NB4 (cell line): ENCODE data around the gene SPACDR.
A peak's percentile ranks its signal among the peaks of the same experiment; 100 is the strongest.

Source experiments
- CTCF ChIP-seq: IDR thresholded peaks from one replicate; pipeline ENCODE4 v1.5.1; 2012; ENCODE audit warnings: low read depth, low read length
- POLR2A ChIP-seq: IDR thresholded peaks from 2 replicates; pipeline ENCODE4 v1.6.1; 2011; ENCODE audit warnings: mild to moderate bottlenecking; ENCODE audit not compliant: insufficient read length; ENCODE audit errors: extremely low read depth

DNA sequence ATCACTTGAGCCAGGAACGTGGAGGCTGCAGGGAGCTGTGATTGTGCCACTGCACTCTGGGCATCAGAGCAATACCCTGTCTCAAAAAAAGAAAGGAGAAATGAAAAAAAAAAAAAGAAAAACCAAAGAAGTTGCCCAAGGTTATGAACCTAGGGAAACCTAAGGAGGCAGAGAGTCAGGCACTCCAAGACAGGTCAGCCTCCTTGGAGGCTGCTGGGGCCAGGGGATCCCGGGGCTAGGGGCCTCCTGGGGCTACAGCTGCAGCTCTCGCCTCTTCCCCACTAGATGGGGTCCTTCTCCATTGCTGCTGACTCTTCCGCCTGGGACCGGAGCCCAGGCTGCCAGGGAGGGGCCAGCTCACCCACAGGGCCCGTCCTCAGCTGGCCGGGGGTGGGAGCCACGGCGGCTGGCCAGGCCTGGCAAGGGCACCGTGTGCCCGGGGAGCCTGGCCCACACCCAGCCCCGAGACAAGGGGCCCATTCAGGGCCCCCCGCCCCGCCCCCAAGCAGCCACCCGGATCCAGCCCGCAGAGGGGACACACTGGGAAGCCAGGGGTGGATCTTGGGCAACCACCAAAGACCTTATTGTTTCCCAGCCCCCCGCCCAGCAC lies 1.7 kb upstream of the SPACDR start:
- TF ChIP-seq POLR2A, result no peak
- peak; percentile 49 for TF ChIP-seq CTCF
